Middle frontal gyrus (tissue), 1 donor: Measurements from ENCODE around the gene DDX52.
"Not testable (repeated sequence)": the region's sequence is repeated elsewhere in the genome, so short reads cannot be mapped to it uniquely, and the experiment has no call there.

Experiments used
- DNase-seq: peaks from one replicate; pipeline ENCODE4 v3.0.0-alpha.2; 2015; ENCODE audit warnings: low spot score; ENCODE audit errors: extremely low spot score

DDX52 gene

GRCh38 chr17:37643118-37643766 is at the start of gene DDX52:
TSS of gene DDX52 (minus strand) at chr17:37643446. CDS start at chr17:37643420, 26 bp downstream.
- DNase-seq = peak; percentile 91

GRCh38 chr17:37691807-37692206 is 48.6 kb upstream of the DDX52 start:
- no peak for DNase-seq

GRCh38 chr17:37689317-37689716 is 46.1 kb upstream of the DDX52 start:
- DNase-seq = no peak

GRCh38 chr17:37683454-37683984 is 40.3 kb upstream of the DDX52 start:
- no peak for DNase-seq

GRCh38 chr17:37682007-37682406 is 38.8 kb upstream of the DDX52 start:
- no peak for DNase-seq

- DNase-seq = not testable (repeated sequence)
These were observed 36.7 kb upstream of the DDX52 start for GRCh38 chr17:37679995-37680394.

- DNase-seq = no peak
These were observed 34.8 kb upstream of the DDX52 start for GRCh38 chr17:37678036-37678435.

GRCh38 chr17:37677021-37677420 is 33.8 kb upstream of the DDX52 start:
- no peak for DNase-seq

GRCh38 chr17:37676115-37676925 is 33.1 kb upstream of the DDX52 start:
- no peak for DNase-seq

GRCh38 chr17:37674511-37674910 is 31.3 kb upstream of the DDX52 start:
- DNase-seq = no peak

GRCh38 chr17:37673386-37673785 is 30.1 kb upstream of the DDX52 start:
- DNase-seq = no peak

GRCh38 chr17:37672548-37673078 is 29.4 kb upstream of the DDX52 start:
- no peak for DNase-seq

GRCh38 chr17:37671824-37672547 is 28.7 kb upstream of the DDX52 start:
- no peak for DNase-seq

GRCh38 chr17:37671028-37671823 is 28.0 kb upstream of the DDX52 start:
- DNase-seq = no peak

- DNase-seq = no peak
These were observed 23.8 kb upstream of the DDX52 start for GRCh38 chr17:37667039-37667438.

- no peak for DNase-seq
These were observed 21.0 kb upstream of the DDX52 start for GRCh38 chr17:37664214-37664613.

GRCh38 chr17:37662353-37662752 is 19.1 kb upstream of the DDX52 start:
- no peak for DNase-seq

GRCh38 chr17:37661400-37662014 is 18.3 kb upstream of the DDX52 start:
- DNase-seq = no peak

- DNase-seq = no peak
These were observed 16.7 kb upstream of the DDX52 start for GRCh38 chr17:37659925-37660324.

- no peak for DNase-seq
These were observed 14.0 kb upstream of the DDX52 start for GRCh38 chr17:37657202-37657601.
